ENCODE data around the gene TMEM245. TPM values are rescaled to one million over a fixed set of nuclear protein-coding genes. Genes with fewer than 3 reads are reported as not detected.

The TMEM245 gene
- total RNA-seq, 1 donor from 2014 or later = 34.2 TPM

- peaks cover 17% of the 10 kb centered on the region for H3K27me3 ChIP-seq (ENCODE audit: control insufficient read depth, insufficient read depth, low read length)
- TF ChIP-seq CTCF (IDR thresholded peaks at IDR 0.05; ENCODE audit: insufficient read depth, low read length, severe bottlenecking) = no peak
- no peak for DNase-seq (ENCODE audit: low read depth)
These were observed 44.3 kb upstream of the TMEM245 start for GRCh38 chr9:109164042-109164441.

GRCh38 chr9:109163194-109163593, 43.4 kb upstream of the TMEM245 start:
- Histone ChIP-seq H3K27me3 (ENCODE audit: control insufficient read depth, insufficient read depth, low read length) (peaks cover 17% of the 10 kb centered on the region), H3K4me3 (ENCODE audit: low read depth, low read length) (no peak overlapping the region), H3K36me3 (ENCODE audit: control insufficient read depth, insufficient read depth, low read length) (no peaks in the 10 kb centered on the region)
- TF ChIP-seq CTCF (IDR thresholded peaks at IDR 0.05; ENCODE audit: insufficient read depth, low read length, severe bottlenecking) = no peak
- FAIRE-seq = no peak
- DNase-seq (ENCODE audit: low read depth) = no peak

More at GRCh38 chr9:109164042-109164441, 44.3 kb upstream of the TMEM245 start:
- no peak for FAIRE-seq
- no peak overlapping the region for H3K4me3 ChIP-seq (ENCODE audit: low read depth, low read length)
- H3K36me3 ChIP-seq (ENCODE audit: control insufficient read depth, insufficient read depth, low read length) = no peaks in the 10 kb centered on the region

GRCh38 chr9:109162677-109163076, 42.9 kb upstream of the TMEM245 start:
- TF ChIP-seq CTCF (IDR thresholded peaks at IDR 0.05; ENCODE audit: insufficient read depth, low read length, severe bottlenecking) = no peak
- DNase-seq (ENCODE audit: low read depth) (no peak), FAIRE-seq (no peak)
- Histone ChIP-seq H3K27me3 (ENCODE audit: control insufficient read depth, insufficient read depth, low read length) (peaks cover 15% of the 10 kb centered on the region), H3K4me3 (ENCODE audit: low read depth, low read length) (no peak overlapping the region), H3K36me3 (ENCODE audit: control insufficient read depth, insufficient read depth, low read length) (no peaks in the 10 kb centered on the region)

GRCh38 chr9:109161471-109161870, 41.7 kb upstream of the TMEM245 start:
- no peak for FAIRE-seq
- no peak for DNase-seq (ENCODE audit: low read depth)
- peaks cover 9% of the 10 kb centered on the region for H3K27me3 ChIP-seq (ENCODE audit: control insufficient read depth, insufficient read depth, low read length)
- no peaks in the 10 kb centered on the region for H3K36me3 ChIP-seq (ENCODE audit: control insufficient read depth, insufficient read depth, low read length)
- H3K4me3 ChIP-seq (ENCODE audit: low read depth, low read length) = no peak overlapping the region
- TF ChIP-seq CTCF (IDR thresholded peaks at IDR 0.05; ENCODE audit: insufficient read depth, low read length, severe bottlenecking) = no peak

- Histone ChIP-seq H3K27me3 (ENCODE audit: control insufficient read depth, insufficient read depth, low read length) (peaks cover 2% of the 10 kb centered on the region), H3K36me3 (ENCODE audit: control insufficient read depth, insufficient read depth, low read length) (no peaks in the 10 kb centered on the region), H3K4me3 (ENCODE audit: low read depth, low read length) (no peak overlapping the region)
- FAIRE-seq (no peak), DNase-seq (ENCODE audit: low read depth) (no peak)
- TF ChIP-seq CTCF (IDR thresholded peaks at IDR 0.05; ENCODE audit: insufficient read depth, low read length, severe bottlenecking) = no peak
These were observed 39.8 kb upstream of the TMEM245 start for GRCh38 chr9:109159583-109159982.

GRCh38 chr9:109158651-109159050, 38.9 kb upstream of the TMEM245 start:
- H3K36me3 ChIP-seq (ENCODE audit: control insufficient read depth, insufficient read depth, low read length) = no peaks in the 10 kb centered on the region
- peaks cover under 1% of the 10 kb centered on the region for H3K27me3 ChIP-seq (ENCODE audit: control insufficient read depth, insufficient read depth, low read length)
- no peak overlapping the region for H3K4me3 ChIP-seq (ENCODE audit: low read depth, low read length)
- DNase-seq (ENCODE audit: low read depth) (no peak), FAIRE-seq (no peak)
- TF ChIP-seq CTCF (IDR thresholded peaks at IDR 0.05; ENCODE audit: insufficient read depth, low read length, severe bottlenecking) = no peak
